GM19467 (cell line): ENCODE data around the gene FAM174C.

ENCODE experiments used
- ATAC-seq: cut with Tn5 transposase; IDR thresholded peaks from one replicate; pipeline ENCODE4 v1.9.1; 2021; ENCODE audit warnings: mild to moderate bottlenecking, moderate library complexity; ENCODE audit not compliant: unreplicated experiment

Gene FAM174C

GRCh38 chr19:1284979-1285736, 9.8 kb downstream of the FAM174C start:
- no peak for ATAC-seq

GRCh38 chr19:1285737-1286360, 10.5 kb downstream of the FAM174C start, which contains the start of gene EFNA2:
Gene EFNA2 (plus strand): TSS chr19:1285873. CDS start chr19:1286169, 296 bp downstream.
- no peak for ATAC-seq

- no peak for ATAC-seq
These were observed 11.4 kb downstream of the FAM174C start for GRCh38 chr19:1286487-1287353.

DNA sequence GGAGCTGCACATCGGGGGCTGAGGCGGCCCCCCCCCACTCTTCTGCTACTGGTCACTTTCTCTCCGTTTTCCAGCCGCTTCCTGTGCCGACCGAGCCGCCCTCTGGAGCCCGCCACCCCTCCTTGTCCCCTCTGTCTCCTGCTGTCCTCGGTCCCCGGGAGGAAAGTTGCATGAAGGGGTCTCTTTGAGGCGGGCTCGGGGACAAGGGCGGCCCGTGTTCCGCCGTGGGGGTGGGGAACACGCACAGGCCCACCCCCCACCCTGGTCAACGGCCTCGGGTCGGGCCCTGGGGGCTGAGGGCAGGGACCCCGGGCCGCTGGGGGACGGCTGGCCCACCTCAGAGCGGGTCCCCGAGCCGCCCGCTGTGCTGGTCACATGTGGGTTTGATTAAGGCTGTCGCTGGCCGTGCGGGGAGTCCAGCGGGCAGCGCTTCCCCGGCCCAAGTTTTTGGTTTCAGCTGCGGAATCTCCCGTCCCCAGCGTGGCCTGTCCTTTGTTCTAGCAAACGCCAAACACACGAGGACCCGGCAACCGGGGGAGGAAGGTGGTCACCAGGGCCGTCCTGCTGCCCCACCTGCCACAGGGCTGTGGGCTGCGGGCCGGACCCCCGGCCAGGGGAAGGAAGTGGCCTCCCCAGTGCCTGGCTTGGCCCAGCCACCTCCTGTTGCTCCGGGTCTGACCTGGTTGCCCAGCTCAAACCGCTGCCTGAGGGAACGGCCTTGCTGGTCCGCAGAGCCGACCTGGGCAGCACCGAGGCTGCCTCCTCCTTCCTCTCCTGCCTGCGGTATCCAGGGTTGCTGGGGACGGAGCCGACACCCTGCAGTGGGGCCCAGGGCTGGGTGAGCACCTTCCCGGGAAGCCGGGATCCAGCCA, 12.3 kb downstream of the FAM174C start:
- no peak for ATAC-seq

DNA sequence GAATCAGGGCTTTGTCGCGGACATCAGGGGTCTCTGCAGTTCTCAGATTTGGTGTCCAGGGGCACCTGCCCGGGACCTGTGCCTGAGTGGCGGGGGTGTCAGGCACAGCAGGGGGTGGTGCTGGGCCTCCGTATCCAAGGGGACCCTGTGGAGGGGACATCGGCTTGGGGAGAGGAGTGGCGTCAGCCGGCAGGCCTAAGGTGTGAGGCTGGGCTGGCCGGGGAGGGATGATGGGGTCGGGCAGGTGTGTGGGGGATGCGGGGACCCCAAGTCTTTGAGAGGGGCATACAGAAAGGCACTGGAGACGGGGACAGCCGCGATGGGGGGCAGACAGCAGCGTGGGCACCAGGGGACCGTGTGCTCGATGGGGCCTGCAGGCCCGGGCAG, 12.9 kb downstream of the FAM174C start:
- ATAC-seq, result no peak

DNA sequence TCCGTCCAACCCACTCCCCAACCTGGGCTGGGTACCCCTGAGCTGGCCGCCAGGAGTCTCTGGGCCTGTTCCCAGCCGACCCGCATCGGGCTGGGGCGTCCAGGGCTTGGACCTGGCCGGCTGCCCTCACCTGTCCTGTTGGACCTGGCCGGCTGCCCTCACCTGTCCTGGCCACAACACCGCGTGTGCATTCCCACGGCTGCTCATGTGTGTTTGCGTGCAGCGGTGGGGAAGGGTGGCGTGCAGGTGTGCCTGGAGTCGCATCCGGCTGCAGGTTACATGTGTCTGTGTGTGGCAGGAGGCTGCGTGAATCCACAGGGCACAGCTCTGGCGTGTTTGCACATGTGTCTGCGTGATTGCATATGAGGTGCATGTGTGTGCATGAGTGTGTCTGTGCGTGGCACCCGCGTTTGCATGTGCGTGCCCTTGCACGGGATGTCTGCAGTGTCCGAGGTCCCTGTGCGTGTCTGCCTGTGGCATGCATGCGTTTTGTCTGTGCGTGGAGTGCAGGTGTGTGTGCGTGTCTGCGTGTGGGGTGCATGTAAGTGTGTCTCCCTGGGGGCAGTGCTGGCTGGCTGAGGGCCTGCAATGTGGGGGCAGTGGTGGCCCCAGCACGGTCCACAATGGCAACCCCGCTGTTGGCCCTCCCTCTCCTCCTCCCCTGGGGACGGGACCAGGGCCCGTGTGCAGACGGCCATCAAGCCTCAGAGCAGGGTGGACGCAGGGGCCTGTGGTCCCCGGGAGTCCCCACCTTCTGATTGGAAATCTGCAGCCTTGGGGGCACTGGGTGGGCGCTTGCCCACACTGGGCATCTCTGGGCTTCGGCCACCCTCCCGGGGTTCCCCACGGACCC, 13.7 kb downstream of the FAM174C start:
- ATAC-seq, result no peak

DNA sequence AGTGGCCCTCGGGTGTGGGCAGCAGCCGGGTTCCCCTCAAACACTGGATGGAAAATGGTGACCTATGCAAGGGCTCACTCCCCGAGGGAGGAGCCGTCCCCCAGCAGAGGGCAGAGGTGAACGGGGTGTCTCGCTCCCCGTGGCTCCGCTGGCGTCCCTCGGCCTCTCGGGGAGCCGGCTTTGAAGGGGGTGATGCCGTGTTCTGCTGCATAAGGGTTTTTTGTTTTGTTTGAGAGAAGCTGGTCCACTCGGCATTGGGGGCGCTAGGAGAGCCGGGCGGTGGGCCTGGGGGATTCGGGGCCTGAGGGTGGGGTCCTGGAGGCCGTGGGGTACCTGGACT, 14.3 kb downstream of the FAM174C start:
- ATAC-seq, result no peak

DNA sequence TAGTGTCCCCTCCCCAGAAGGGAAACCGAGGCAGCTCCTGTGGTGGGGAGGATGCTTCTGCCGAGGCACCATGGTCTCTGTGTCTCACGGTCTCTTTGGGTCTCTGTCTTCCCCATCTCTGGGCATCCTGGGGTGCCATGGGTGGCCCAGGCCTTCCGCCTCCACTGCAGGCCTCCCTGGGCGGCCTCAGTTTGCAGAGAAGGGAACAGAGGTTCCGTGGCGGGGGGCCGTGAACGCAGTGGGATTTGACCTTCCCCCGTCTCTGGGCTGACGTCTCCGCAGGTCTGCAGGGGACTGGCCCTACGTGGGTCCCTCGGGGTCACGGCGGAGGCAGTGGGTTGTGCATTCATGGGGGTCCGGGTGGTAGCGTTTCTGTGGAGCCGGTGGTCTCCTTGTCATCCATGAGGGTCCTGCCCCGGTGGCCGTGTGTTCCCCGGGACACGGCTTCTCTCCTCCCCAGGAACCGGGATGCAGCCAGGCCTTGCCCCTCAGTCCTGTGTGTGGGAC, 14.9 kb downstream of the FAM174C start:
- no peak for ATAC-seq

DNA sequence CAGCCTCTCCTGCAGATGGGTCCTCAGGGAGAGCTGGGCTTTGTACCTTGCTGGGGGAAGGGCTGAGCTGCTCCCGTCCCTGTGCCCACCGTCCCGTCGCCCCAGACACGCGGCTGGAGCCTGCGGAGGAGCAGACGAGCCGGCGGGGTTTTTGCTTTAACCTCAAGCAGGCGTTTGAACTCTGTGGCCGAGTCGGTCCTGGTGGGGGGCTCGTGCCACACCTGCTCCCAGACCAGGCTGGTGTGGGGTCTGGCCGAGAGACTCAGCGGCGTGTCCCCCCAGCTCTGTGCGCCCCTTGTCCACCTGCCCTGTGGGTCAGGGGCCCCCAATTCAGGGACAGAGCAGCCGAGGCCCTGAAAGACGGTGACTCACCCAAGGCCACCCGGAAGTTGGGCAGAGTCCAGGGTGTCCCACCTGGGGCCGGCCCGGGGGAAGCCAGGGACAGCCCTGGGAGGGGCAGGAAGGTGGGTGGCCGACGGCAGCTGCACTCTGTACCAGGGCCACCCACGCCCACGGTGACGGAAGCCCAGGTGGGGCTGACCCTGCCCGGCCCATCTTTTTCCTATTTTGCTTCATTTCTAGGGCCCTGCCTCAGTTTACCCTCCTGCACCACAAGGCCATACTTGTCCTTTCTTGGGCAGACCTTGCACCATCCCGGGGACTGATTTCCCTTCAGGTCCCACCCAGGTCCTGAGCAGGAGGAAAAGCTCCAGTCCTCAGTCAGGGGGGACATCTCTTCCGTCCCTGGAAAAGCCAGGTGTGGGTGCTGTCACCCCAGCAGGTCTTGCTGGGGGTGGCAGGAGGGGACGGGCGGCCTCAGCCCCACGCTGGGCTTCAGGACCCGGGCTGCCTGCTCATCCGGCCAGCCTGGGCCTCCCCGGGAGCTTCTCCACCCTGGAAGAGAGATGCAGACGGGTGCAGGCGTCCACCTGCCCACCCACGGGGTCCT, 15.6 kb downstream of the FAM174C start:
- no peak for ATAC-seq

GRCh38 chr19:1291761-1292418, 16.6 kb downstream of the FAM174C start:
- ATAC-seq, result no peak

DNA sequence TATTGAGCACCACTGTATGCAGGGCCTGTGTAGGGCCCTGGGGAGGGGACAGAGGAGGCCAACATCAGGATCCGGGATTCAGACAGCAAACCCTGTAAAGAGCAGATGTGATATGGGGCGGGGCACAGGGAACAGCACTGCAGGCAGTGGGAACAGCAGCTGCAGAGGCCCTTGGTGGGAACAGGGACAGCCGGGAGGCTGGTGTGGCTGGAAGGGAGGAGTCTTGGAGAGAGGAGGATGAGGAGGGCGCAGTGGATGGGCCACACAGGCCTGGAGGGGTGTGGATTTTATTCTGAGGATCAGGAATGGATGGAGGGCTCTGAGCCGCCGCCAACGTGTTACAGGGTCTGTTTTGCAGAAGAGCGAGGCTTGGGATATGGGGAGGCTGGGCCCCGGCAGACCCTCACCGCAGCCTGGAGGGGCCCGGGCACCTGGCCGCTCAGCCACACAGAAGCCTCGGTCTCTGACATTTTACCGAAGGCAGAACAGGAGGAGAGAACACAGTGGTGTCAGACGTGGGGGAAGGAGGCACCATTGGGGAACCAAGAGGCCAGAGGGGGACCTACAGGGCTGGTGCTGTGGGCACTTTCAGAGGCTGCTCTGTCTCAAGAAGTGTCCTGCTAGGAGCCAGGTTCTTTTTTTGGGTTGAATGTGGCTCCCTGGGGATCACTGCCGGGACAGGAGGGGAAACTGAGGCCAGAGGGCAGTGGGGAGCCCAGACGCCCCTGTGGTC, 17.3 kb downstream of the FAM174C start:
- no peak for ATAC-seq

- ATAC-seq, result no peak
These were observed 18.7 kb downstream of the FAM174C start for GRCh38 chr19:1293782-1294604.

- no peak for ATAC-seq
These were observed 19.4 kb downstream of the FAM174C start for GRCh38 chr19:1294688-1295087.

GRCh38 chr19:1295169-1296012, 20.1 kb downstream of the FAM174C start:
- ATAC-seq, result no peak

- ATAC-seq, result no peak
These were observed 20.7 kb downstream of the FAM174C start for GRCh38 chr19:1296078-1296477.
